Glutamatergic neuron (in vitro differentiated cells): ENCODE data around the gene MRPL51. TPM values are rescaled to one million over a fixed set of nuclear protein-coding genes. Genes with fewer than 3 reads are reported as not detected.
"Not testable (repeated sequence)": the region's sequence is repeated elsewhere in the genome, so short reads cannot be mapped to it uniquely, and the experiment has no call there.

Experiments
- DNase-seq: peaks from one replicate; pipeline ENCODE4 v3.0.0; 2022
- H3K27ac Mint-ChIP-seq: one replicate; pipeline ENCODE4 v1.8.0; 2020; ENCODE audit warnings: mild to moderate bottlenecking, mixed read lengths, inconsistent platforms; ENCODE audit not compliant: unreplicated experiment
- H3K27me3 Mint-ChIP-seq: one replicate; pipeline ENCODE4 v1.8.0; 2020; ENCODE audit warnings: mild to moderate bottlenecking, moderate library complexity, mixed read lengths, inconsistent platforms; ENCODE audit not compliant: unreplicated experiment
- H3K36me3 Mint-ChIP-seq: one replicate; pipeline ENCODE4 v1.8.0; 2020; ENCODE audit warnings: mild to moderate bottlenecking, mixed read lengths, inconsistent platforms; ENCODE audit not compliant: unreplicated experiment
- H3K4me1 Mint-ChIP-seq: one replicate; pipeline ENCODE4 v1.8.0; 2020; ENCODE audit warnings: mild to moderate bottlenecking, low read depth, mixed read lengths, inconsistent platforms; ENCODE audit not compliant: unreplicated experiment
- H3K4me3 Mint-ChIP-seq: one replicate; pipeline ENCODE4 v1.8.0; 2020; ENCODE audit warnings: mild to moderate bottlenecking, mixed read lengths, inconsistent platforms; ENCODE audit not compliant: unreplicated experiment
- H3K9me3 Mint-ChIP-seq: one replicate; pipeline ENCODE4 v1.8.0; 2020; ENCODE audit warnings: mild to moderate bottlenecking, moderate library complexity, mixed read lengths, inconsistent platforms; ENCODE audit not compliant: unreplicated experiment
- total RNA-seq: library from RNA; stranded (reverse); fragmentation: NEBNext Ultra II Directional; extraction: Animal tissue kit (Norgen Biotek cat#: 25700); gene quantifications from one replicate; pipeline ENCODE4 v1.2.1, GENCODE V29; 2021; ENCODE audit not compliant: unreplicated experiment
- TF ChIP-seq, protein P1 (sequence below): fragments of 200-600 bp; sonication (generic); IDR thresholded peaks from one replicate; pipeline ENCODE4 v1.5.0; 2021; ENCODE audit not compliant: partially characterized antibody, unreplicated experiment

Gene MRPL51
- total RNA-seq, 1 donor from 2014 or later: 138 TPM

DNA sequence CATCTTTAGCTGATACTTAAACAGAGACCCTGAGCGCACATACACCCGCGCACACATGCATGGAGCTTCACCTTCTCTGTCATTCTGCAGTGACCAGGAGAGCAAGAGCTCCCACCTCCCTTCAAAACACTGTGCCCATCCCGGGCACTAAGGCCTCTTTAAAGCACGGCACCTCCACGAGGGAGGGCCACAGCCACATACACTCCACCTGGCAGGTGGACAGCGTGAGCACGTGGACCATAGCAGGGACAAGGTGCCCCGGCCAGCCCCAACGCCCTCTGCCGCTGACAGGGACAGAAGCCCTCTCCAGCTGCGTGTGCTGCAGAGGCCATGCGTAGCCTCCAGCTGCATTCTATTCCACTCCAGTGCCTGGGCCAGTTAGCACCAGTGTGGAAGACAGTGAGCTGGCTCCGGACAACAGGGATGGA lies 46.7 kb upstream of the MRPL51 start:
- TF ChIP-seq, protein P1, sequence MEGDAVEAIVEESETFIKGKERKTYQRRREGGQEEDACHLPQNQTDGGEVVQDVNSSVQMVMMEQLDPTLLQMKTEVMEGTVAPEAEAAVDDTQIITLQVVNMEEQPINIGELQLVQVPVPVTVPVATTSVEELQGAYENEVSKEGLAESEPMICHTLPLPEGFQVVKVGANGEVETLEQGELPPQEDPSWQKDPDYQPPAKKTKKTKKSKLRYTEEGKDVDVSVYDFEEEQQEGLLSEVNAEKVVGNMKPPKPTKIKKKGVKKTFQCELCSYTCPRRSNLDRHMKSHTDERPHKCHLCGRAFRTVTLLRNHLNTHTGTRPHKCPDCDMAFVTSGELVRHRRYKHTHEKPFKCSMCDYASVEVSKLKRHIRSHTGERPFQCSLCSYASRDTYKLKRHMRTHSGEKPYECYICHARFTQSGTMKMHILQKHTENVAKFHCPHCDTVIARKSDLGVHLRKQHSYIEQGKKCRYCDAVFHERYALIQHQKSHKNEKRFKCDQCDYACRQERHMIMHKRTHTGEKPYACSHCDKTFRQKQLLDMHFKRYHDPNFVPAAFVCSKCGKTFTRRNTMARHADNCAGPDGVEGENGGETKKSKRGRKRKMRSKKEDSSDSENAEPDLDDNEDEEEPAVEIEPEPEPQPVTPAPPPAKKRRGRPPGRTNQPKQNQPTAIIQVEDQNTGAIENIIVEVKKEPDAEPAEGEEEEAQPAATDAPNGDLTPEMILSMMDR: no peak
- Mint-ChIP-seq H3K27ac (peak overlapping the region; percentile 31), H3K36me3 (peaks cover 3% of the 10 kb centered on the region)

DNA sequence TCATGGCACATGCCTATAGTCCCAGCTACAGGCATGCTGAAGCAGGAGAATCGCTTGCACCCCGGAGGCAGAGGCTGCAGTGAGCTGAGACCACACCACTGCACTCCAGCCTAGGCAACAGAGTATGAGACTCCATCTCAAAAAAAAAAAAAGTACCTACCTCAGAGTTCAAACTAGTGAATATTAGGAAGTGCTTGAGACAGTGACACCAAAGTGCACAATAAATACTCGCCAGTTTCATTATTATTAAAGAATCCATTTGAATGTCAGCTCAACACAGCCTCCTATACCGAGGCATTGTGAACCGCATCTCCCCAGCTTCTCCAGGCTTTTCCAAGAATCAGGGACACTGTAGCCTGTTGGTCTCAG lies 46.2 kb upstream of the MRPL51 start:
- H3K36me3 Mint-ChIP-seq: peaks cover 3% of the 10 kb centered on the region
- TF ChIP-seq, protein P1: no peak
- DNase-seq: no peak
- peaks cover 5% of the 10 kb centered on the region for H3K27me3 Mint-ChIP-seq
- peaks cover 11% of the 10 kb centered on the region for H3K4me1 Mint-ChIP-seq
- peaks cover 23% of the 10 kb centered on the region for H3K9me3 Mint-ChIP-seq
- no peak overlapping the region for H3K27ac Mint-ChIP-seq
- H3K4me3 Mint-ChIP-seq: no peak overlapping the region

More for the DNA sequence above, 46.7 kb upstream of the MRPL51 start:
- Mint-ChIP-seq H3K4me1 (peaks cover 11% of the 10 kb centered on the region), H3K9me3 (peaks cover 23% of the 10 kb centered on the region), H3K4me3 (no peak overlapping the region), H3K27me3 (peaks cover 5% of the 10 kb centered on the region)
- DNase-seq: no peak

DNA sequence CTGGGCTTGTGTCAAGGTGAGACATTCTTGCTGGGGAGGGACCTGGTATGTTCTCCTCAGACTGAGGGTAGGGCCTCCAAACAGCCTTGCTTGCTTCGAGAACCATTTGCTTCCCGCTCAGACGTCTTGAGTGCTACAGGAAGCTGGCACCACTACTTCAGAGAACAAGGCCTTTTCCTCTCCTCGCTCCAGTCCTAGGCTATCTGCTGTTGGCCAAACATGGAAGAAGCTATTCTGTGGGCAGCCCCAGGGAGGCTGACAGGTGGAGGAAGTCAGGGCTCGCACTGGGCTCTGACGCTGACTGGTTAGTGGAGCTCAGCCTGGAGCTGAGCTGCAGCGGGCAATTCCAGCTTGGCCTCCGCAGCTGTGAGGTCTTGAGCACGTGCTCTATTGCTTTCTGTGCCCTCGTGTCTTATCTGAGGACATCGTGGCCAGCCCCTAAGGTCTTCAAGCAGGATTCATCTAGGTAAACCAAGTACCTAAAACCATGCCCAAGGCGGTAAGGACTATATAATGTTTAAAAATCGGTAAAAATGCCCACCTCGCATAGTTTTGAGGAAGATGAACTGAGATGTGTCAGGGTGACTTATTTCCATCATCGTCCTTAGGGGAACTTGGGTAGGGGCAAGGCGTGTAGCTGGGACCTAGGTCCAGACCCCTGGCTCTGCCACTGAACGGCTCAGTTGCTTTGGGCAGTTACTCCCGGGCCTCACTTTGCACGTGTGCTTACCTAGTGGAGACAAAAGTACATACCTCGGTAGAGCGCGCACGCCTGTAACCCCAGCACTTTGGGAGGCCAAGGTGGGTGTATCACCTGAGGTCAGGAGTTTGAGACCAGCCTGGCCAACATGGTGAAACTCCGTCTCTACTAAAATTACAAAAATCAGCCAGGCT lies 45.6 kb upstream of the MRPL51 start:
- Mint-ChIP-seq H3K9me3 (peaks cover 26% of the 10 kb centered on the region), H3K4me1 (peaks cover 11% of the 10 kb centered on the region), H3K36me3 (peaks cover 3% of the 10 kb centered on the region), H3K27me3 (peaks cover 8% of the 10 kb centered on the region), H3K27ac (peak overlapping the region; percentile 86), H3K4me3 (peak overlapping the region; percentile 42)
- TF ChIP-seq, protein P1: no peak
- no peak for DNase-seq

DNA sequence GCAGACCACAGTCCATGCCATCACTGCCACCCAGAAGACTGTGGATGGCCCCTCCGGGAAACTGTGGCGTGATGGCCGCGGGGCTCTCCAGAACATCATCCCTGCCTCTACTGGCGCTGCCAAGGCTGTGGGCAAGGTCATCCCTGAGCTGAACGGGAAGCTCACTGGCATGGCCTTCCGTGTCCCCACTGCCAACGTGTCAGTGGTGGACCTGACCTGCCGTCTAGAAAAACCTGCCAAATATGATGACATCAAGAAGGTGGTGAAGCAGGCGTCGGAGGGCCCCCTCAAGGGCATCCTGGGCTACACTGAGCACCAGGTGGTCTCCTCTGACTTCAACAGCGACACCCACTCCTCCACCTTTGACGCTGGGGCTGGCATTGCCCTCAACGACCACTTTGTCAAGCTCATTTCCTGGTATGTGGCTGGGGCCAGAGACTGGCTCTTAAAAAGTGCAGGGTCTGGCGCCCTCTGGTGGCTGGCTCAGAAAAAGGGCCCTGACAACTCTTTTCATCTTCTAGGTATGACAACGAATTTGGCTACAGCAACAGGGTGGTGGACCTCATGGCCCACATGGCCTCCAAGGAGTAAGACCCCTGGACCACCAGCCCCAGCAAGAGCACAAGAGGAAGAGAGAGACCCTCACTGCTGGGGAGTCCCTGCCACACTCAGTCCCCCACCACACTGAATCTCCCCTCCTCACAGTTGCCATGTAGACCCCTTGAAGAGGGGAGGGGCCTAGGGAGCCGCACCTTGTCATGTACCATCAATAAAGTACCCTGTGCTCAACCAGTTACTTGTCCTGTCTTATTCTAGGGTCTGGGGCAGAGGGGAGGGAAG lies 44.7 kb upstream of the MRPL51 start:
- not testable (repeated sequence) for H3K36me3 Mint-ChIP-seq, H3K27me3 Mint-ChIP-seq
- H3K4me3 Mint-ChIP-seq: peak overlapping the region; percentile 45
- H3K27ac Mint-ChIP-seq: peak overlapping the region; percentile 86
- TF ChIP-seq, protein P1: peak; percentile 94
- peaks cover 28% of the 10 kb centered on the region for H3K9me3 Mint-ChIP-seq
- DNase-seq: peak; percentile 87
- H3K4me1 Mint-ChIP-seq: peaks cover 11% of the 10 kb centered on the region
